Activated CD4-positive, alpha-beta T cell treated with anti-CD3 and anti-CD28 coated beads, Interleukin-2, amount 10 ng/mL, durations not matched to agents 24 days and 14 days (primary cell): Measurements from ENCODE around the gene NPB. TPM values are rescaled to one million over a fixed set of nuclear protein-coding genes. Genes with fewer than 3 reads are reported as not detected.

ENCODE experiments used
- DNase-seq: peaks from one replicate; pipeline ENCODE4 v3.0.0; 2022
- H3K27ac Mint-ChIP-seq: one replicate; pipeline ENCODE4 v1.8.0; 2022; ENCODE audit warnings: mild to moderate bottlenecking, mixed read lengths
- H3K27me3 Mint-ChIP-seq: one replicate; pipeline ENCODE4 v1.8.0; 2022; ENCODE audit warnings: mixed read lengths
- H3K36me3 Mint-ChIP-seq: one replicate; pipeline ENCODE4 v1.8.0; 2022; ENCODE audit warnings: low read depth, mild to moderate bottlenecking, mixed read lengths
- H3K4me1 Mint-ChIP-seq: one replicate; pipeline ENCODE4 v1.8.0; 2021; ENCODE audit warnings: mixed read lengths
- H3K4me3 Mint-ChIP-seq: one replicate; pipeline ENCODE4 v1.8.0; 2022; ENCODE audit warnings: mild to moderate bottlenecking, moderate library complexity, mixed read lengths
- H3K9me3 Mint-ChIP-seq: one replicate; pipeline ENCODE4 v1.8.0; 2021; ENCODE audit warnings: mixed read lengths
- intact Hi-C: fragments of 100-400 bp; cut with micrococcal nuclease; formaldehyde crosslinking; loops from one replicate; pipeline ENCODE4 v1.15.1; 2023
- total RNA-seq: library from RNA; stranded (reverse); gene quantifications from 2 replicates; pipeline ENCODE4 v1.2.3, GENCODE V29; 2022

Gene NPB
- total RNA-seq, 1 donor from 2014 or later = 0.30 TPM

DNA sequence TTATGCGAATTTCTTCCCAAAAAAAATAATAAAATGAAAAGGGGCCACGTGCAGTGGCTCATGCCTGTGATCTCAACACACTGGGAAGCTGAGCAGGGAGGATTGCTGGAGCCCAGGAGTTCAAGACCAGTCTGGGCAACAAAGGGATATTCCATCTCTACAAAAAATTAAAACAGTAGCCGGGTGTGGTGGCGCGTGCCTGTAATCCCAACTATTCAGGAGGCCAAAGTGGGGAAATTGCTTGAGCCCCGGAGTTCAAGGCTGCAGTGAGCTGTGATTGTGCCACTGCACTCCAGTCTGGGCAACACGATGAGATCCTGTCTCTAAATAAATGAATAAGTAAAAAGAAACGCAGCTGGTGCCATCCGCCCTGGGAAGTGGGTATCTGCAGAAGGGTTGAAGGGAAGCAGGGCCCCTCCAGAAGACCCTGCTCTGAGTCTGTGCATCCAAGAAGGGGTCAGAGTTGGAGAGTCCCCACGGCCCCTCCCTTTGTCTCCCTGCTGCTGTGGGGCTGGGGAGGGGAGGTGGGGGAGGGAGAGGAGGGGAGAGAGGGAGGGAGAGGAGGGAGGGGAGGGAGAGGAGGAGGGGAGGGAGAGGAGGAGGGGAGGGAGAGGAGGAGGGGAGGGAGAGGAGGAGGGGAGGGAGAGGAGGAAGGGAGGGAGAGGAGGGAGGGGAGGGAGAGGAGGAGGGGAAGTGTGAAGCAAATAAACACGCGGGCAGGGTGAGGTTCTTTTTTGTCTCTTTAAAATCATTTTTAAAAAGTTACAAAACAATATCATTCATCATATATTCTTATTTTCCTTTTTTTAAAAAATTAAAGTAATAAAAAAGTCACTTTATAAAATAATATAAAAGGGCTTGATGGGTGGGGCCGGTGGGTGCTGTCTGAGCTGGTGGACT is 50.0 kb downstream of the NPB start:
- no peak overlapping the region for H3K4me3 Mint-ChIP-seq
- no peak overlapping the region for H3K27ac Mint-ChIP-seq
- no peak for DNase-seq
- H3K27me3 Mint-ChIP-seq = peaks cover 9% of the 10 kb centered on the region
- intact Hi-C loops = loop anchor here (10.0 kb wide), 1 partner anchor 203 kb away; no protein-coding TSS in a partner anchor
- no peaks in the 10 kb centered on the region for H3K9me3 Mint-ChIP-seq
- H3K36me3 Mint-ChIP-seq = no peaks in the 10 kb centered on the region
- H3K4me1 Mint-ChIP-seq = no peaks in the 10 kb centered on the region

Other genes starting within 250 kb of the NPB start
- gene PDE6G, start 245.7 kb upstream of the NPB start, total RNA-seq = 3.7 and 5.7 TPM in 2 replicates
- 52.8 and 57.8 TPM in 2 replicates for gene OXLD1, start 235.6 kb upstream of the NPB start, total RNA-seq
- 54.7 and 60.2 TPM in 2 replicates for gene CCDC137, start 235.5 kb upstream of the NPB start, total RNA-seq
- 34.9 and 37.6 TPM in 2 replicates for gene ARL16, start 218.4 kb upstream of the NPB start, total RNA-seq
- 136 and 137 TPM in 2 replicates for gene HGS, start 218.2 kb upstream of the NPB start, total RNA-seq
- gene MRPL12, start 198.9 kb upstream of the NPB start, total RNA-seq = 232 and 233 TPM in 2 replicates
- gene SLC25A10, start 190.0 kb upstream of the NPB start, total RNA-seq = 48.6 and 52.7 TPM in 2 replicates
- not detected in 2 replicates for gene GCGR, start 98.1 kb upstream of the NPB start, total RNA-seq
- gene MCRIP1, start 68.9 kb upstream of the NPB start, total RNA-seq = 46.7 and 51.9 TPM in 2 replicates
- gene PPP1R27, start 67.2 kb upstream of the NPB start, total RNA-seq = not detected in 2 replicates
- 458 and 507 TPM in 2 replicates for gene P4HB, start 41.7 kb upstream of the NPB start, total RNA-seq
- 697 and 714 TPM in 2 replicates for gene ARHGDIA, start 30.9 kb upstream of the NPB start, total RNA-seq
- 254 and 264 TPM in 2 replicates for gene ALYREF, start 10.7 kb upstream of the NPB start, total RNA-seq
- 132 and 135 TPM in 2 replicates for gene ANAPC11, start 10.5 kb upstream of the NPB start, total RNA-seq
- gene PCYT2, start 9.2 kb downstream of the NPB start, total RNA-seq = 43.0 and 46.5 TPM in 2 replicates
- gene SIRT7, start 15.9 kb downstream of the NPB start, total RNA-seq = 54.9 and 58.2 TPM in 2 replicates
- 32.5 and 33.3 TPM in 2 replicates for gene MAFG, start 25.5 kb downstream of the NPB start, total RNA-seq
- gene PYCR1, start 35.1 kb downstream of the NPB start, total RNA-seq = 136 and 138 TPM in 2 replicates
- not detected in 2 replicates for gene MYADML2, start 45.0 kb downstream of the NPB start, total RNA-seq
- gene NOTUM, start 58.9 kb downstream of the NPB start, total RNA-seq = 1.7 and 1.8 TPM in 2 replicates
- 35.1 and 37.3 TPM in 2 replicates for gene ASPSCR1, start 75.4 kb downstream of the NPB start, total RNA-seq
- gene CENPX, start 120.6 kb downstream of the NPB start, total RNA-seq = 116 and 123 TPM in 2 replicates
- 39.0 and 40.6 TPM in 2 replicates for gene LRRC45, start 121.1 kb downstream of the NPB start, total RNA-seq
- gene RAC3, start 129.4 kb downstream of the NPB start, total RNA-seq = 11.5 and 12.1 TPM in 2 replicates
- 128 TPM in 2 replicates for gene DCXR, start 135.5 kb downstream of the NPB start, total RNA-seq
- 21.4 and 30.8 TPM in 2 replicates for gene RFNG, start 149.6 kb downstream of the NPB start, total RNA-seq
- 117 and 118 TPM in 2 replicates for gene GPS1, start 149.7 kb downstream of the NPB start, total RNA-seq
- 230 and 232 TPM in 2 replicates for gene DUS1L, start 163.6 kb downstream of the NPB start, total RNA-seq
- 428 and 452 TPM in 2 replicates for gene FASN, start 196.0 kb downstream of the NPB start, total RNA-seq